GM20000 (cell line): Measurements from ENCODE around the gene DCUN1D2.

Source experiments
- DNase-seq: peaks from one replicate; pipeline ENCODE4 v3.0.0; 2012; ENCODE audit warnings: low spot score
- TF ChIP-seq, protein P1 (sequence below): IDR thresholded peaks from 2 replicates; pipeline ENCODE4 v1.5.1; 2012; ENCODE audit warnings: mild to moderate bottlenecking, control low read depth; ENCODE audit errors: extremely low read depth, missing control alignments

DCUN1D2 gene

DNA sequence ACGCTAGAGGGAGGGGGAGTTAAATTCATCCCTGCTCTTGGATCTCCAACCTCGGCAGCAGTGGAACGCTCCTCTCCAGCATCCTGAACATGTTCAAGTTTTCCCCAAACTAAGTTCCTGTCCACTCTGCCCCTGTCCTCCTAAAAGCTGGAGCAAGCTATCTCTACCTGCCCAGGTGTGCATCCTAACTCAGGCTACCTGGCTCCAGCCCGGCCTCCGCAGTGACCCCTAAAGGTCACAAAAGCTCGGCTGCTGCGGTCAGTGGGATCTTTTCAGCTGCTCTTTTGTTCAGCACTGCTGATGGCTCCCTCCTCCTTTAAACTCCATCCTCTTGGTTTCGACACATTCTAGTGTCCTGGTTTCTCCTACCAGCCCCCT, 1.4 kb downstream of the DCUN1D2 start:
- DNase-seq = no peak
- TF ChIP-seq, protein P1, sequence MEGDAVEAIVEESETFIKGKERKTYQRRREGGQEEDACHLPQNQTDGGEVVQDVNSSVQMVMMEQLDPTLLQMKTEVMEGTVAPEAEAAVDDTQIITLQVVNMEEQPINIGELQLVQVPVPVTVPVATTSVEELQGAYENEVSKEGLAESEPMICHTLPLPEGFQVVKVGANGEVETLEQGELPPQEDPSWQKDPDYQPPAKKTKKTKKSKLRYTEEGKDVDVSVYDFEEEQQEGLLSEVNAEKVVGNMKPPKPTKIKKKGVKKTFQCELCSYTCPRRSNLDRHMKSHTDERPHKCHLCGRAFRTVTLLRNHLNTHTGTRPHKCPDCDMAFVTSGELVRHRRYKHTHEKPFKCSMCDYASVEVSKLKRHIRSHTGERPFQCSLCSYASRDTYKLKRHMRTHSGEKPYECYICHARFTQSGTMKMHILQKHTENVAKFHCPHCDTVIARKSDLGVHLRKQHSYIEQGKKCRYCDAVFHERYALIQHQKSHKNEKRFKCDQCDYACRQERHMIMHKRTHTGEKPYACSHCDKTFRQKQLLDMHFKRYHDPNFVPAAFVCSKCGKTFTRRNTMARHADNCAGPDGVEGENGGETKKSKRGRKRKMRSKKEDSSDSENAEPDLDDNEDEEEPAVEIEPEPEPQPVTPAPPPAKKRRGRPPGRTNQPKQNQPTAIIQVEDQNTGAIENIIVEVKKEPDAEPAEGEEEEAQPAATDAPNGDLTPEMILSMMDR = no peak

DNA sequence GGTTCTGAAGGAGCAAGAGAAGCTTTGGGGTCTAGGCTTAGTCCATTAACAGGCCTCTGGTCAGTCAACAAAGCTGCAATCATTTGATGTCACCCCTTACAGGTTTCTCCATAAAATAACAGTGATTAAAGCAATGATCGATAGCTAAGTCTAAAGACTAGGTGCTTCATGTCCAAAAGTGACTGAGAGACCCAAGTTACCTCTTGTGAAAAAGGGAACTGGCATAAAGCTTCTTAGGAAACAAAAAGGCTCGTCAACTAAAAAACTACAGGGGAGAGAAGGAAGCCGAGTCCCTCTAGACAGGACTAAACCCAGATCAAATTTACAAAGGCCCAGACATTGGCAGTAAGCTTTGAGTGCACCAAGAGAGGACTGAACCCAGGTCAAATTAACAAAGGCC, 2.2 kb downstream of the DCUN1D2 start:
- TF ChIP-seq, protein P1 = no peak
- DNase-seq = no peak

DNA sequence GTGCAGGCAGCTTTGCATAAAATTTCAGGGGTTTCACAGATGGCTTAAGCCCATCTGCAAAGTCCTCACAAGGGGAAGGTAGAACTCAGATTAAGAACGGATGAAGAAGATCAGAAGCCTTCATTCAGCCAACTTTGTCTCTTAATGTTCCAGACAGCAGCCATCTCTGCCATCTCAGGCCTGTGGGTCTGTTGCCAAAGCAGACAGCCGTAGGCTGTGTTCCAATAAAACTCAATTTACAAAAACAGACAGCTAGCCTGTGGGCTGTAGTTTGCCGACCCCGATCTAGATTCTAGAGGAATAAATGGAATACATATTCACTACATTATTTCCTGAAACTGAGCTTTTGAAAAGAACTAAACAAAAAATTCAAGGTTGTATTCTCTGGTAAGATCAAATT, 3.8 kb downstream of the DCUN1D2 start:
- DNase-seq = no peak
- TF ChIP-seq, protein P1 = no peak

DNA sequence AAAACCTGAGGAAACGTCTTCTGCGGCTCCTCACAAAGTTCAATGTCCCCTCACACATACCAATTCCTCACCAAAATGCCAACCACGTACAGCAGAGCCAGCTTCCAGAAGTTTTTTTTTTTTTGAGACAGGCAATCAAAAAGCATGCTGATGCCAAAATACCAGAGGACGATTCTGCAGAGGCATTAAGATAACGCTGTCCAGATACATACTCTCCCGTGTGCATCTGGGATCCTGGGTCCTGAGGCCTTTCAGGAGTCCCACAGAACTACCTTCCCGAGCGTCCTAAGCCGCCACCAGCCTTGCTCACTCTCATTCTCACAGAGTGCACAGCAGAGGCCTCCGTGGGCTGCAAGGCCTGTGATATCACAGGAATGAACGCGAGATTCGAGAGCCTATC, 5.0 kb downstream of the DCUN1D2 start:
- no peak for DNase-seq
- TF ChIP-seq, protein P1 = no peak

DNA sequence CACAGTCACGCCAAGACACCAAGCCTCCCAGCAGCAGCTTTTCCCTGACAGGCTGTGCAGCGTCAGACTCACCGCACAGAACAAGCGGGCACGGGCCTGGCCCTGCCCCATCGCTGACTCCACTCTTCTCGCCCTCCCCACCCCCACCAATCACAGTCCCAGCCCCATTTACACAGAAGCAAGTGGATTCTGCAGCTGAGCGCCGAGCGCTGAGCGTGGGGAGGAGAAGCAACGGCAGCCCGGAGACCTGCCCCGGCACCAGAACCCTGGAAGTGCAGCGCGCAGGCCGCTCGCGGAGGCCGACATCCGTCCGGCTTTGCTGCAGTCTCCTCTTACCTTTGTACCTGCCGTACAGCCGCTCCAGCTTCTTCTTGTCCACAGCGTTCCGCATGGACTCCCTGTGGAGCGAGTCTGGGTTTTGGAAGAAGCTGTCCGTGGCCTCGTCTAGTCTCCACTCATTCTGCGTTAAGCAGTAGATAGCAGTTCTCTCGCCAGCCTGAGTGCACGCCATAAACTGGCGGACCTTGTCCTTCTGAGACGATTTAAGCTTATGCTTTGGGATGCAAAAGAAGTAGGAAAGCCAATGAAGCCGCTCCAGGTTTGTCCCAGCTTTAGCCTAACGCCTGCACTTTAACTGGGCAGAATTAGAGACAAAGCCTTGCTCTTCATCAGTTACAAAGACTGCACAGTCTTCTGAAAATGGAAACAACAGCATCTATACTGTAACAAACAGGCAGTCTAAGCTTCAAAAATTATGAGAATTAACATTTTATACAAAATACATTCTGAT, 6.8 kb downstream of the DCUN1D2 start:
- TF ChIP-seq, protein P1 = no peak
- no peak for DNase-seq

DNA sequence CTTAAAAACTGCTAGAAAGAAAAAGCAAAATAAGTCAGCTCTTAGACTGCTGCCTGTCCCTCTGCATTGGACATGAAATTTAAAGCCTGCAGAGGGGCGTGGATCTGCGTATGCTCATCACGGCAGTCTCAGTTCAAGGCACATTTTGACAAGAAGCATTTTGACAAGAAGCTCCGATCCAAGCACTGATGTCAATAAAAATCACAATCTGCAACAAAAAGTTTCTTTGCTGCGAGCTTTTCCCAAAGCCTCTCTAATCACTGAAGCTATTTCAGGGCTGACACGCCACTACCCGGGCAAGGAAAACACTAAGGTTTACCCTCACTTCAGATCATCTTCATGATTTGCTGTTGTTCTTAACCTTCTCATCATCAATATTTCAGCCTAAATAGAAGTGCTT, 7.4 kb downstream of the DCUN1D2 start:
- no peak for DNase-seq

DNA sequence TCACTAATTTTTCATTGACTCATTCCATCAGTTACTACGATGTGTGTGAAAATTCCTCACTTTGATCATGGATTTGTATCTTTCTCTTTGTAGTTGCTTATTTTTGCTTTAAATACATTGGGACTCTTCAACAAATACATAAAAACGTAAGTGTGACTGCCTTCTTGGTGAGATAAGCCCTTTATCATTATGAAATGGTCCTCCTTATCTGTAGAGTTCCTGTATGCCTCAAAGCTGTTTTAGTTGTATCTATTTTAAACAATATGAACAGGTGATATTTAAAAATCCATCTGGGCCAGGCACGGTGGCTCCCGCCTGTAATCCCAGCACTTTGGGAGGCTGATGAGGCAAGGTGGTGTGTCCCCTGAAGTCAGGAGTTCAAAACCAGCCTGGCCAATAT, 11.3 kb downstream of the DCUN1D2 start:
- TF ChIP-seq, protein P1 = no peak
- DNase-seq = no peak

More for the DNA sequence above, 7.4 kb downstream of the DCUN1D2 start:
- TF ChIP-seq, protein P1 = no peak
